Neural progenitor cell (in vitro differentiated cells): ENCODE results near the gene HOXB9. TPM values are rescaled to one million over a fixed set of nuclear protein-coding genes. Genes with fewer than 3 reads are reported as not detected.
A peak's percentile ranks its signal among the peaks of the same experiment; 100 is the strongest.

Source experiments
- DNase-seq: peaks from one replicate; pipeline ENCODE4 v3.0.0-alpha.2; 2016; ENCODE audit warnings: low spot score
- H2AFZ ChIP-seq: fragments of 200-600 bp; sonication (generic); replicated peaks from 2 replicates; pipeline ENCODE4 v1.6.1; 2016; ENCODE audit warnings: antibody characterized with exemption
- H3F3A ChIP-seq: fragments of 200-600 bp; sonication (generic); 2 replicates; pipeline ENCODE4 v1.6.1; 2016; ENCODE audit warnings: antibody characterized with exemption, low read depth
- H3K27ac ChIP-seq: fragments of 200-600 bp; sonication (generic); 2 replicates; pipeline ENCODE4 v1.5.1; 2016; ENCODE audit warnings: mild to moderate bottlenecking
- H3K27me3 ChIP-seq: fragments of 200-600 bp; sonication (generic); 2 replicates; pipeline ENCODE4 v1.6.1; 2016; ENCODE audit warnings: mild to moderate bottlenecking, moderate library complexity
- H3K36me3 ChIP-seq: fragments of 200-600 bp; sonication (generic); 2 replicates; pipeline ENCODE4 v1.5.1; 2016
- H3K4me1 ChIP-seq: fragments of 200-600 bp; sonication (generic); 2 replicates; pipeline ENCODE4 v1.6.1; 2016; ENCODE audit warnings: mixed run types
- H3K4me2 ChIP-seq: fragments of 200-600 bp; sonication (generic); 2 replicates; pipeline ENCODE4 v1.6.1; 2016
- H3K4me3 ChIP-seq: fragments of 200-600 bp; sonication (generic); 2 replicates; pipeline ENCODE4 v1.5.1; 2016
- H3K79me2 ChIP-seq: fragments of 200-600 bp; sonication (generic); 2 replicates; pipeline ENCODE4 v1.6.1; 2016; ENCODE audit warnings: low read depth
- H3K9ac ChIP-seq: fragments of 200-600 bp; sonication (generic); 2 replicates; pipeline ENCODE4 v1.6.1; 2016
- H3K9me3 ChIP-seq: fragments of 200-600 bp; sonication (generic); 2 replicates; pipeline ENCODE4 v1.5.1; 2016; ENCODE audit warnings: low read depth
- H4K20me1 ChIP-seq: fragments of 200-600 bp; sonication (generic); 2 replicates; pipeline ENCODE4 v1.6.1; 2016; ENCODE audit warnings: low read depth
- H3K27ac Mint-ChIP-seq: 3 replicates; pipeline ENCODE4 v1.8.0; 2021; ENCODE audit warnings: mixed read lengths
- H3K27me3 Mint-ChIP-seq: 2 replicates; pipeline ENCODE4 v1.8.0; 2022; ENCODE audit warnings: low read depth, mild to moderate bottlenecking, inconsistent platforms, moderate library complexity, mixed read lengths; ENCODE audit not compliant: insufficient read depth
- H3K36me3 Mint-ChIP-seq: 3 replicates; pipeline ENCODE4 v1.8.0; 2021; ENCODE audit warnings: mixed read lengths
- H3K4me1 Mint-ChIP-seq: 3 replicates; pipeline ENCODE4 v1.8.0; 2021; ENCODE audit warnings: mixed read lengths
- H3K4me3 Mint-ChIP-seq: 3 replicates; pipeline ENCODE4 v1.8.0; 2021; ENCODE audit warnings: mild to moderate bottlenecking, moderate library complexity, mixed read lengths
- H3K9me3 Mint-ChIP-seq: 3 replicates; pipeline ENCODE4 v1.8.0; 2020; ENCODE audit warnings: mixed read lengths
- EZH2 ChIP-seq: fragments of 200-600 bp; sonication (generic); IDR thresholded peaks from 2 replicates; pipeline ENCODE4 v1.6.1; 2017; ENCODE audit warnings: antibody characterized with exemption, mild to moderate bottlenecking, moderate library complexity
- EZH2phosphoT487 ChIP-seq: fragments of 200-600 bp; sonication (generic); IDR thresholded peaks from 2 replicates; pipeline ENCODE4 v1.6.1; 2017; ENCODE audit warnings: antibody characterized with exemption
- total RNA-seq: library from RNA; depleted of rRNA; stranded (reverse); fragments of >200 nt; gene quantifications from 2 replicates; pipeline ENCODE4 v1.2.3, GENCODE V29; 2015; ENCODE audit warnings: low replicate concordance
- TF ChIP-seq, protein P1 (sequence below): fragments of 200-600 bp; sonication (generic); IDR thresholded peaks from 2 replicates; pipeline ENCODE4 v1.5.1; 2017; ENCODE audit warnings: antibody characterized with exemption, mild to moderate bottlenecking

Gene HOXB9
- total RNA-seq, 1 donor from 2014 or later: not detected

DNA sequence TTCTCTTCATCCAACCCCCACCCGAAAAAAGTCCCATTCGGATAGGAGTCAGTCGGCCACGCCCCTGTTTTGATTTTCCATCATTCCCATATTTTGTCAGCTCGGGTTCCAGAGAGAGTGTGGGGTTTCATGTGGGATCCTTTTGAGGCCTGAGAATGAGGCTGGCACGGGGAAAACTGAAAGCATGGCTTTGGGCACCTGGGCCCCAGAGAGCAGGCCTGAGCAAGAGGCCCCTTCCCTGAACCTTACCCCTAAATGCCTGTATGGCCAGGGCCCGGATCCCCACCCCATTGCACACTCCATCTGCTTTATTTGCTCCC lies 43.4 kb downstream of the HOXB9 start:
- Histone ChIP-seq H3K4me3 (no peak overlapping the region), H3K36me3 (no peaks in the 10 kb centered on the region), H3F3A (no peaks in the 10 kb centered on the region), H3K4me1 (no peaks in the 10 kb centered on the region), H3K79me2 (no peaks in the 10 kb centered on the region), H3K4me2 (no peak overlapping the region), H3K27me3 (peaks cover 100% of the 10 kb centered on the region), H3K27ac (no peak overlapping the region), H3K9ac (no peak overlapping the region), H2AFZ (no peak overlapping the region), H4K20me1 (peaks cover 91% of the 10 kb centered on the region), H3K9me3 (no peaks in the 10 kb centered on the region)
- TF ChIP-seq EZH2phosphoT487: no peak
- TF ChIP-seq, protein P1, sequence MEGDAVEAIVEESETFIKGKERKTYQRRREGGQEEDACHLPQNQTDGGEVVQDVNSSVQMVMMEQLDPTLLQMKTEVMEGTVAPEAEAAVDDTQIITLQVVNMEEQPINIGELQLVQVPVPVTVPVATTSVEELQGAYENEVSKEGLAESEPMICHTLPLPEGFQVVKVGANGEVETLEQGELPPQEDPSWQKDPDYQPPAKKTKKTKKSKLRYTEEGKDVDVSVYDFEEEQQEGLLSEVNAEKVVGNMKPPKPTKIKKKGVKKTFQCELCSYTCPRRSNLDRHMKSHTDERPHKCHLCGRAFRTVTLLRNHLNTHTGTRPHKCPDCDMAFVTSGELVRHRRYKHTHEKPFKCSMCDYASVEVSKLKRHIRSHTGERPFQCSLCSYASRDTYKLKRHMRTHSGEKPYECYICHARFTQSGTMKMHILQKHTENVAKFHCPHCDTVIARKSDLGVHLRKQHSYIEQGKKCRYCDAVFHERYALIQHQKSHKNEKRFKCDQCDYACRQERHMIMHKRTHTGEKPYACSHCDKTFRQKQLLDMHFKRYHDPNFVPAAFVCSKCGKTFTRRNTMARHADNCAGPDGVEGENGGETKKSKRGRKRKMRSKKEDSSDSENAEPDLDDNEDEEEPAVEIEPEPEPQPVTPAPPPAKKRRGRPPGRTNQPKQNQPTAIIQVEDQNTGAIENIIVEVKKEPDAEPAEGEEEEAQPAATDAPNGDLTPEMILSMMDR: no peak
- TF ChIP-seq EZH2: no peak
- Mint-ChIP-seq H3K27me3 (peaks cover 95% of the 10 kb centered on the region), H3K4me1 (peaks cover 4% of the 10 kb centered on the region), H3K36me3 (no peaks in the 10 kb centered on the region), H3K4me3 (no peak overlapping the region), H3K9me3 (peaks cover 23% of the 10 kb centered on the region), H3K27ac (no peak overlapping the region)
- no peak for DNase-seq

DNA sequence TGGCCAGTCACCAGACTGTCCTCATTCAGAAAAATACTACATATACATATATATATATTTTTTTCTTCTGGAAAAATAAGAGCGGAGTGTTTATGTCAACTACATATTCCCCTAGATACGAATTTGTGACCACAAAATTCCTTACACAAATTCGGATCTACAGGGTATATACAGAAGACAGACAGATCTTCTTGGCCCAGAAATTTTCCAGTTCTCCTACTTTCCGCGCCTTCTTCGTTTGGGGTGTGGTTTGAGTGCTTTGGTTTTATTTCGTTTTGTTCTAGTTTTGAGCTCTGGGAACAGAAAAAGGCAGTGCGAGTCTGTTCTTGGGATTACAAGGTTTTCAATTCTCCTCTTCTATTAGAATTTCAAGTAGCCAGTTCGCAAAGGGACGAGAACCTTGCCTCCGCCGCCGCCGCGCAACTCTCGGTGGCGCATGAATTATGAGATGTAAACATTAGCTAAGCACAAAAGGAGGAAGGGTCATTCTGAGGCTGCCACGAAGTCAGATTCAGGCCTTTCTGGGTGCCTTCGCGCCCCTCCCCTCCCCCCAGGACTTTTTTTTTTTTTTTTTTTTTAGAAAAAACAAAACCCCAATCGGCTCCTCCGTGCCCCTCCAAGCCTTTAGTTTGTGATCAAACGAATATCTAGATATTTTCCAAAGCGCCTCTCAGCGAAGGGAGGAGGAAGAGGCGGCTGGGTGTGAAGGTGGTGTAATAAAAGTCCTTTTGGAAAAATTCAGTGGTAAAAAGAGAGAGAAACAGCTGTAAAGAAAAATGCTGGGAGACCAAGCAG lies 46.2 kb downstream of the HOXB9 start:
- Mint-ChIP-seq H3K4me1 (no peaks in the 10 kb centered on the region), H3K4me3 (no peak overlapping the region), H3K27ac (no peak overlapping the region), H3K9me3 (peaks cover 15% of the 10 kb centered on the region), H3K27me3 (peaks cover 93% of the 10 kb centered on the region), H3K36me3 (no peaks in the 10 kb centered on the region)
- H3K4me3 ChIP-seq: no peak overlapping the region
- H3K4me2 ChIP-seq: no peak overlapping the region
- H3K79me2 ChIP-seq: no peaks in the 10 kb centered on the region
- H3K9me3 ChIP-seq: no peaks in the 10 kb centered on the region
- H3K27ac ChIP-seq: no peak overlapping the region
- H3K27me3 ChIP-seq: peaks cover 100% of the 10 kb centered on the region
- H3K4me1 ChIP-seq: no peaks in the 10 kb centered on the region
- peaks cover 93% of the 10 kb centered on the region for H4K20me1 ChIP-seq
- no peak overlapping the region for H2AFZ ChIP-seq
- no peak for DNase-seq
- peaks cover 4% of the 10 kb centered on the region for H3F3A ChIP-seq
- no peak for TF ChIP-seq EZH2phosphoT487
- TF ChIP-seq, protein P1: no peak
- TF ChIP-seq EZH2: peak; percentile 55
- no peaks in the 10 kb centered on the region for H3K36me3 ChIP-seq
- no peak overlapping the region for H3K9ac ChIP-seq

DNA sequence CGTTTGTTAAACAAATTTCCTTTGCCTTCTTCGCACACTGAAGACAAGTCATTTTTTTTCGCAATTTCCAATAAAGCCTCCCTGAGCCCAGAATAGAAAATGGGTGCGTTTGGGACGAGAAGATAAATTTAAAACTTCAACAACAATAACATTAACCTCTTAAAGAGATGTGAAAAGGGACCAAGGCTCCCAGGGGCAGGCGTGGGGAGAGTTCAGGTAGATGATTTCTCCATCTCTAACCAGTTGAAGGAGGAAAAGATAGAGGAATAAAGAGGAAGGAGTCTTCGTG lies 46.7 kb downstream of the HOXB9 start:
- Histone ChIP-seq H4K20me1 (peaks cover 93% of the 10 kb centered on the region), H3K79me2 (no peaks in the 10 kb centered on the region), H3F3A (peaks cover 4% of the 10 kb centered on the region), H2AFZ (no peak overlapping the region), H3K4me3 (no peak overlapping the region), H3K4me2 (no peak overlapping the region), H3K4me1 (no peaks in the 10 kb centered on the region), H3K27ac (no peak overlapping the region), H3K36me3 (no peaks in the 10 kb centered on the region), H3K27me3 (peaks cover 100% of the 10 kb centered on the region), H3K9me3 (no peaks in the 10 kb centered on the region), H3K9ac (no peak overlapping the region)
- no peak for DNase-seq
- TF ChIP-seq EZH2phosphoT487: no peak
- TF ChIP-seq, protein P1: no peak
- TF ChIP-seq EZH2: peak; percentile 79
- Mint-ChIP-seq H3K9me3 (peaks cover 15% of the 10 kb centered on the region), H3K27ac (no peak overlapping the region), H3K36me3 (no peaks in the 10 kb centered on the region), H3K27me3 (peaks cover 93% of the 10 kb centered on the region), H3K4me3 (peak overlapping the region; percentile 41), H3K4me1 (no peaks in the 10 kb centered on the region)
